ENCODE results near the gene SPAG8.

SPAG8 gene

GRCh38 chr9:35798658-35799374 lies 13.2 kb downstream of the SPAG8 start:
- H3K27me3 ChIP-seq (ENCODE audit: control insufficient read depth, insufficient read depth, low read length) = no peaks in the 10 kb centered on the region
- H3K4me3 ChIP-seq (ENCODE audit: low read depth, low read length) = no peak overlapping the region
- no peaks in the 10 kb centered on the region for H3K4me1 ChIP-seq (ENCODE audit: control insufficient read depth, insufficient read depth, low read length)
- H3K9me3 ChIP-seq (ENCODE audit: control insufficient read depth, insufficient read depth, low read length) = no peaks in the 10 kb centered on the region
- no peak overlapping the region for H3K9ac ChIP-seq (ENCODE audit: low read depth, low read length)
- peaks cover 4% of the 10 kb centered on the region for H3K36me3 ChIP-seq (ENCODE audit: control insufficient read depth, insufficient read depth, low read length)

GRCh38 chr9:35797311-35798109 lies 14.6 kb downstream of the SPAG8 start:
- peaks cover 3% of the 10 kb centered on the region for H3K36me3 ChIP-seq (ENCODE audit: control insufficient read depth, insufficient read depth, low read length)
- no peaks in the 10 kb centered on the region for H3K4me1 ChIP-seq (ENCODE audit: control insufficient read depth, insufficient read depth, low read length)
- H3K9ac ChIP-seq (ENCODE audit: low read depth, low read length) = no peak overlapping the region
- H3K27me3 ChIP-seq (ENCODE audit: control insufficient read depth, insufficient read depth, low read length) = no peaks in the 10 kb centered on the region
- H3K9me3 ChIP-seq (ENCODE audit: control insufficient read depth, insufficient read depth, low read length) = no peaks in the 10 kb centered on the region
- no peak overlapping the region for H3K4me3 ChIP-seq (ENCODE audit: low read depth, low read length)

GRCh38 chr9:35795695-35796094 lies 16.4 kb downstream of the SPAG8 start:
- Histone ChIP-seq H3K4me3 (ENCODE audit: low read depth, low read length) (no peak overlapping the region), H3K4me1 (ENCODE audit: control insufficient read depth, insufficient read depth, low read length) (no peaks in the 10 kb centered on the region), H3K9me3 (ENCODE audit: control insufficient read depth, insufficient read depth, low read length) (no peaks in the 10 kb centered on the region), H3K36me3 (ENCODE audit: control insufficient read depth, insufficient read depth, low read length) (no peaks in the 10 kb centered on the region), H3K27me3 (ENCODE audit: control insufficient read depth, insufficient read depth, low read length) (no peaks in the 10 kb centered on the region), H3K9ac (ENCODE audit: low read depth, low read length) (no peak overlapping the region)

DNA sequence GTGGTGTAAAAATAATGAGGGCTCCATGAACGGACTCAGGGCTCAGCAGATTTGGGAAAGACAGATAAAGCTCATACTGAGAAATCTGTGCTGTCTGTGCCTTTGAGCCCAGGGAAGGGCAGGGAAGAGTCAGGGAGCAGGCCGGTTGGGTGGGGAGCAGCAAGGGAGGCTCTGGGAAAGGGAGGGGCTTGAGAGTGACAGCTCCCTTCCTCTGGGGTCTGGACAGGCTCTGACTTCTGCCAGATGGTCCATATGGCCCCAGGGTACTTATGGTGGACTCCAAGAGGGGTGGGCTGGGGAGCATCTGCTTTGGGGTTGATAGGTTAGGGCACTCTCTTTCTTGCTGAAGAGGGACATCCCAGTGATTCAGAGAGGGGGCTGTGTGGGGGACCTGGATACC lies 18.6 kb downstream of the SPAG8 start:
- Histone ChIP-seq H3K27me3 (ENCODE audit: control insufficient read depth, insufficient read depth, low read length) (peaks cover 3% of the 10 kb centered on the region), H3K36me3 (ENCODE audit: control insufficient read depth, insufficient read depth, low read length) (no peaks in the 10 kb centered on the region), H3K4me1 (ENCODE audit: control insufficient read depth, insufficient read depth, low read length) (peaks cover 2% of the 10 kb centered on the region), H3K9me3 (ENCODE audit: control insufficient read depth, insufficient read depth, low read length) (no peaks in the 10 kb centered on the region), H3K4me3 (ENCODE audit: low read depth, low read length) (no peak overlapping the region), H3K9ac (ENCODE audit: low read depth, low read length) (no peak overlapping the region)

- Histone ChIP-seq H3K36me3 (ENCODE audit: control insufficient read depth, insufficient read depth, low read length) (no peaks in the 10 kb centered on the region), H3K4me3 (ENCODE audit: low read depth, low read length) (no peak overlapping the region), H3K9me3 (ENCODE audit: control insufficient read depth, insufficient read depth, low read length) (no peaks in the 10 kb centered on the region), H3K27me3 (ENCODE audit: control insufficient read depth, insufficient read depth, low read length) (peaks cover 3% of the 10 kb centered on the region), H3K4me1 (ENCODE audit: control insufficient read depth, insufficient read depth, low read length) (peaks cover 2% of the 10 kb centered on the region), H3K9ac (ENCODE audit: low read depth, low read length) (no peak overlapping the region)
Measured at GRCh38 chr9:35792826-35793225, 19.2 kb downstream of the SPAG8 start.

- peaks cover 3% of the 10 kb centered on the region for H3K27me3 ChIP-seq (ENCODE audit: control insufficient read depth, insufficient read depth, low read length)
- H3K4me3 ChIP-seq (ENCODE audit: low read depth, low read length) = peak overlapping the region; percentile 13
- no peaks in the 10 kb centered on the region for H3K36me3 ChIP-seq (ENCODE audit: control insufficient read depth, insufficient read depth, low read length)
- H3K9ac ChIP-seq (ENCODE audit: low read depth, low read length) = peak overlapping the region; percentile 70
- H3K4me1 ChIP-seq (ENCODE audit: control insufficient read depth, insufficient read depth, low read length) = peaks cover 2% of the 10 kb centered on the region
- no peaks in the 10 kb centered on the region for H3K9me3 ChIP-seq (ENCODE audit: control insufficient read depth, insufficient read depth, low read length)
Measured at GRCh38 chr9:35792024-35792813, 19.8 kb downstream of the SPAG8 start.

DNA sequence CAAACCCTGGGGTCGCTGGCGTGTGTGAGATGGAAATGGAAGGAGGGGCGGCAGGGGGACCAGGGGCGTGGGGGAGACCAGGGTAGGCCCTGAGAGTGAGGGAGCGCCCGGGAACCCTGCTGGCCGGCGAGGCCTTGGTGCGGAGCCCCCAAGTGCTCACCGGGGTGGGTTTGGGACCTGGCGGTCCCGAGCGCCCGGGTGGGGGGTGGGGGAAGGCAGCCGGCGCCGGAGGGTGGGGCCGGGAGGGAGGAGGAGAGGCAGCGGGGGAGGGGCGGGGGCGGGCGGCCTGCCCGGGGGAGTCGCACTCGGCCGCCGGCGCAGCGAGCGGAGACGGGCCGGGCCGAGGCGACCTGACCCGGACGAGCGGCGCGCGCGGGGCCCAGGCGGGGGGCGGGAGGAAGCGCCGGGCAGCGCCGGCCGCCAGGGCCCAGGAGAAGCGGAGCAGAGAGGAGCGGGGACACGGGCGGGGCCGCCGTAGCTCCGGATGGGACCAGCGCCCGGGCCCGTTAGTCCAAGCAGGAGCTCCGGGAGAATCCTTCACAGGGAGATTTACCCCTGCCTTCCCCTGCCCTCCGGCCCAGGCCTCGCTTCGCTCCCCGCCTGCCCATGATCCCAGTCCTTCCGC lies 20.7 kb downstream of the SPAG8 start, which contains the start of gene NPR2:
Gene NPR2, plus strand, starts transcription at position 295 of the 625 bp plus-strand sequence. CDS start 818 bp downstream, outside the sequence.
- Histone ChIP-seq H3K27me3 (ENCODE audit: control insufficient read depth, insufficient read depth, low read length) (peaks cover 3% of the 10 kb centered on the region), H3K36me3 (ENCODE audit: control insufficient read depth, insufficient read depth, low read length) (no peaks in the 10 kb centered on the region), H3K4me3 (ENCODE audit: low read depth, low read length) (peak within 1 kb of the TSS; percentile 62), H3K9ac (ENCODE audit: low read depth, low read length) (peak within 1 kb of the TSS; percentile 70), H3K4me1 (ENCODE audit: control insufficient read depth, insufficient read depth, low read length) (peaks cover 2% of the 10 kb centered on the region), H3K9me3 (ENCODE audit: control insufficient read depth, insufficient read depth, low read length) (no peaks in the 10 kb centered on the region)

- H3K9ac ChIP-seq (ENCODE audit: low read depth, low read length) = peak overlapping the region; percentile 47
- no peaks in the 10 kb centered on the region for H3K36me3 ChIP-seq (ENCODE audit: control insufficient read depth, insufficient read depth, low read length)
- H3K9me3 ChIP-seq (ENCODE audit: control insufficient read depth, insufficient read depth, low read length) = no peaks in the 10 kb centered on the region
- H3K27me3 ChIP-seq (ENCODE audit: control insufficient read depth, insufficient read depth, low read length) = peaks cover 3% of the 10 kb centered on the region
- H3K4me3 ChIP-seq (ENCODE audit: low read depth, low read length) = peak overlapping the region; percentile 55
- H3K4me1 ChIP-seq (ENCODE audit: control insufficient read depth, insufficient read depth, low read length) = peaks cover 2% of the 10 kb centered on the region
Measured at GRCh38 chr9:35790385-35791296, 21.4 kb downstream of the SPAG8 start.

DNA sequence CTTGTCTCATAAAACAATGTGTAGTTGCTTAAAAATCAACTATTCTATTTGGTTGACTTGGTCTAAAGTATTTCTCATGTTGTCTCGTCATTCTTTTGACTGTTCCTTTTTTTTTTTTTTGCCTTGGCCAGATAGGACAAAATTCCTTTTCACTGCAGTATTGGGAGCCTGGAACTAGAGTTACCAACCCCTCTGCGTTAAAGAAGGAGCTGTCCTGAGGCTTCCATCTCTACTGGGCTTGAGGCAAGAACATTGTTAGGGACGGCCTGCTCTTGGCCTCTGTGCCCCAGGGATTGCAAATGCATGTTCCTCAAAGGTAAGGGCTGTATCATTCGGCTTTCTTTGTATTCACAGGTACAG lies 22.1 kb downstream of the SPAG8 start:
- H3K36me3 ChIP-seq (ENCODE audit: control insufficient read depth, insufficient read depth, low read length) = no peaks in the 10 kb centered on the region
- H3K9ac ChIP-seq (ENCODE audit: low read depth, low read length) = no peak overlapping the region
- H3K4me3 ChIP-seq (ENCODE audit: low read depth, low read length) = no peak overlapping the region
- H3K27me3 ChIP-seq (ENCODE audit: control insufficient read depth, insufficient read depth, low read length) = peaks cover 3% of the 10 kb centered on the region
- H3K9me3 ChIP-seq (ENCODE audit: control insufficient read depth, insufficient read depth, low read length) = no peaks in the 10 kb centered on the region
- H3K4me1 ChIP-seq (ENCODE audit: control insufficient read depth, insufficient read depth, low read length) = peaks cover 2% of the 10 kb centered on the region

GRCh38 chr9:35789541-35789940 lies 22.5 kb downstream of the SPAG8 start:
- Histone ChIP-seq H3K27me3 (ENCODE audit: control insufficient read depth, insufficient read depth, low read length) (peaks cover 3% of the 10 kb centered on the region), H3K4me1 (ENCODE audit: control insufficient read depth, insufficient read depth, low read length) (peaks cover 2% of the 10 kb centered on the region), H3K9ac (ENCODE audit: low read depth, low read length) (no peak overlapping the region), H3K36me3 (ENCODE audit: control insufficient read depth, insufficient read depth, low read length) (no peaks in the 10 kb centered on the region), H3K9me3 (ENCODE audit: control insufficient read depth, insufficient read depth, low read length) (no peaks in the 10 kb centered on the region), H3K4me3 (ENCODE audit: low read depth, low read length) (no peak overlapping the region)
